GM12878 (cell line): ENCODE measurements around the gene ABI3.

Experiments
- CEBPB ChIP-seq, 2 experiments: fragments of 150-350 bp in 1 of 2; IDR thresholded peaks; 2 replicates each; pipeline ENCODE4 v1.6.1; 2012 to 2014; ENCODE audit warnings: low read depth in 2 of 2, low read length in 2 of 2, borderline replicate concordance in 1 of 2, inconsistent platforms in 1 of 2
- CTCF ChIP-seq, 3 experiments: IDR thresholded peaks in 2 of 3; conservative IDR thresholded peaks in 1 of 3; 2 replicates each; pipeline ENCODE4 v1.5.1; 2011; ENCODE audit warnings: low read depth in 3 of 3, low read length in 3 of 3, mild to moderate bottlenecking in 3 of 3, control low read depth in 2 of 3, moderate library complexity in 2 of 3, inconsistent platforms in 1 of 3, mixed read lengths in 1 of 3; ENCODE audit not compliant: control insufficient read depth in 2 of 3, insufficient read depth in 1 of 3; ENCODE audit errors: extremely low read depth in 1 of 3
- EZH2 ChIP-seq: IDR thresholded peaks from 2 replicates; pipeline ENCODE4 v1.6.1; 2012; ENCODE audit warnings: low read depth, mild to moderate bottlenecking, control low read depth, inconsistent platforms, low read length, borderline replicate concordance; ENCODE audit not compliant: control insufficient read depth
- FOXK2 ChIP-seq: fragments of 450-650 bp; IDR thresholded peaks from 2 replicates; pipeline ENCODE4 v1.6.1; 2017; ENCODE audit warnings: mild to moderate bottlenecking, moderate library complexity
- HDGF ChIP-seq: fragments of 450-650 bp; IDR thresholded peaks from 2 replicates; pipeline ENCODE4 v1.6.1; 2016; ENCODE audit warnings: antibody characterized with exemption
- NBN ChIP-seq: fragments of 450-650 bp; IDR thresholded peaks from 2 replicates; pipeline ENCODE4 v1.6.1; 2016
- POLR2AphosphoS5 ChIP-seq: IDR thresholded peaks from 2 replicates; pipeline ENCODE4 v1.6.1; 2011; ENCODE audit warnings: mild to moderate bottlenecking, low read length, inconsistent platforms
- SMC3 ChIP-seq: IDR thresholded peaks from 2 replicates; pipeline ENCODE4 v1.6.1; 2011; ENCODE audit warnings: low read length, improper control_type of control experiment, borderline replicate concordance
- TF ChIP-seq, protein P1 (sequence below): IDR thresholded peaks from 2 replicates; pipeline ENCODE4 v1.6.1; 2011; ENCODE audit warnings: mild to moderate bottlenecking, low read depth, low read length, moderate library complexity; ENCODE audit not compliant: insufficient replicate concordance

DNA sequence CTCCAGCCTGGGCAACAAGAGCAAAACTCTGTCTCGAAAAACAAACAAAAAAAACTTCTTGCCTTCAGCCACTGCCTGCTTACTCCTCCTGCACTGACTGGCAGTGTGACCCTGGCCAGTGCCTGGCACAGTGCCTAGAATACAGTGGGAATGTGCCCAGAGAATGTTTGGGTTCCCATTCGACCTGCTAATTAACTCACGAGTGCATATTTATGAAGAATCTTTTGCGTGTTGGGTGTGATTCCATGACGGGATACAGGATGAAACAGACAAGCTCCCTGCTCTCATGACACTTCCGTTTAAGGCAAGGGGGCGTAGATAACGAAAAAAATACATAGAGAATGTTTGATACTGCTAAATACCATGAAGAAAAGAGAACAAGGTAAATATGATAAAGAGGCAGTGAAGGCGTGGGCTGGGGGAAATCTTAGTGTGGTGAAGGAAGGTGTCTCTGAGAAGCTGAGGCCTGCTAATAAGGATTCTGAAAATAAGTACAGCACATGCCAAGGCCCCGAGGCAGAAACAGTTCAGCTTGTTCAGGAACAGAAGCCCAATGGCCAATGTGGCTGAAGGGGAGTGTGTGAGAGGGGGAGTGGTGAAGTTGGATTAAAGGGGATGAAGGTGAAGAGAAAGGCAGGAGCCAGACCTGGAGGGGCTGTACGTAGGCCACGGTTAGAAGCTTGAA, 4.3 kb downstream of the ABI3 start:
- no peak for TF ChIP-seq CTCF (IDR thresholded peaks at IDR 0.05 in 2 of 3, conservative IDR thresholded peaks at IDR 0.05 in 1 of 3; ENCODE audit: control insufficient read depth in 2 of 3, extremely low read depth in 1 of 3, insufficient read depth in 1 of 3, low read depth in 3 of 3, low read length in 3 of 3)
- TF ChIP-seq, protein P1, sequence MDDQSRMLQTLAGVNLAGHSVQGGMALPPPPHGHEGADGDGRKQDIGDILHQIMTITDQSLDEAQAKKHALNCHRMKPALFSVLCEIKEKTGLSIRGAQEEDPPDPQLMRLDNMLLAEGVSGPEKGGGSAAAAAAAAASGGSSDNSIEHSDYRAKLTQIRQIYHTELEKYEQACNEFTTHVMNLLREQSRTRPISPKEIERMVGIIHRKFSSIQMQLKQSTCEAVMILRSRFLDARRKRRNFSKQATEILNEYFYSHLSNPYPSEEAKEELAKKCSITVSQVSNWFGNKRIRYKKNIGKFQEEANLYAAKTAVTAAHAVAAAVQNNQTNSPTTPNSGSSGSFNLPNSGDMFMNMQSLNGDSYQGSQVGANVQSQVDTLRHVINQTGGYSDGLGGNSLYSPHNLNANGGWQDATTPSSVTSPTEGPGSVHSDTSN, result no peak
- TF ChIP-seq CEBPB (IDR thresholded peaks at IDR 0.05; ENCODE audit: borderline replicate concordance in 1 of 2, low read depth in 2 of 2, low read length in 2 of 2), result no peak
- peak; percentile 26; the same call in 1 of the 2 replicates for TF ChIP-seq FOXK2
- TF ChIP-seq NBN, result peak; percentile 81
- TF ChIP-seq SMC3, result no peak
- no peak; the same call in none of the 2 replicates for TF ChIP-seq POLR2AphosphoS5
- no peak; the same call in 1 of the 2 replicates for TF ChIP-seq HDGF
- TF ChIP-seq EZH2, result no peak
